ENCODE results near the gene FAM184A.
"Not testable (repeated sequence)": the region's sequence is repeated elsewhere in the genome, so short reads cannot be mapped to it uniquely, and the experiment has no call there.

The FAM184A gene

GRCh38 chr6:119024111-119024510 is 54.4 kb downstream of the FAM184A start:
- H3K4me1 ChIP-seq: no peaks in the 10 kb centered on the region
- DNase-seq: no peak
- no peaks in the 10 kb centered on the region for H3K27me3 ChIP-seq
- no peaks in the 10 kb centered on the region for H3K9me3 ChIP-seq
- no peak for TF ChIP-seq CTCF (IDR thresholded peaks at IDR 0.05; ENCODE audit: low read depth, low read length)
- no peaks in the 10 kb centered on the region for H3K36me3 ChIP-seq
- no peak overlapping the region for H3K4me3 ChIP-seq (ENCODE audit: low read depth, low read length)

- no peak for DNase-seq
- Histone ChIP-seq H3K27me3 (no peaks in the 10 kb centered on the region), H3K4me1 (no peaks in the 10 kb centered on the region), H3K36me3 (no peaks in the 10 kb centered on the region), H3K4me3 (ENCODE audit: low read depth, low read length) (no peak overlapping the region), H3K9me3 (no peaks in the 10 kb centered on the region)
- no peak for TF ChIP-seq CTCF (IDR thresholded peaks at IDR 0.05; ENCODE audit: low read depth, low read length)
Observed at GRCh38 chr6:119022796-119023195, 55.7 kb downstream of the FAM184A start.

GRCh38 chr6:119020597-119021561 is 57.6 kb downstream of the FAM184A start:
- H3K27me3 ChIP-seq: no peaks in the 10 kb centered on the region
- H3K4me3 ChIP-seq (ENCODE audit: low read depth, low read length): no peak overlapping the region
- no peaks in the 10 kb centered on the region for H3K36me3 ChIP-seq
- H3K9me3 ChIP-seq: no peaks in the 10 kb centered on the region
- no peak for TF ChIP-seq CTCF (IDR thresholded peaks at IDR 0.05; ENCODE audit: low read depth, low read length)
- no peak for DNase-seq
- H3K4me1 ChIP-seq: no peaks in the 10 kb centered on the region

DNA sequence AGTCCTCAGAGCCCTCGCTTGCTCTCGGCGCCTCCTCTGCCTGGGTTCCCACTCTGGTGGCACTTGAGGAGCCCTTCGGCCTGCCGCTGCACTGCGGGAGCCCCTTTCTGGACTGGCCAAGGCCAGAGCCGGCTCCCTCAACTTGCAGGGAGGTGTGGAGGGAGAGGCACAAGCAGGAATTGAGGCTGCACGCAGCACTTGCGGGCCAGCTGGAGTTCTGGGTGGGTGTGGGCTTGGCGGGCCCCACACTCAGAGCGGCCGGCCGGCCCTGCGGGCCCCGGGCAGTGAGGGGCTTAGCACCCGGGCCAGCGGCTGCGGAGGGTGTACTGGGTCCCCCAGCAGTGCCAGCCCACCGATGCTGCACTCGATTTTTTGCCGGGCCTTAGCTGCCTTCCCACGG is 63.3 kb downstream of the FAM184A start:
- not testable (repeated sequence) for H3K36me3 ChIP-seq; H3K4me3 ChIP-seq (ENCODE audit: low read depth, low read length); DNase-seq; H3K9me3 ChIP-seq; H3K27me3 ChIP-seq; H3K4me1 ChIP-seq

GRCh38 chr6:119012521-119012920 is 65.9 kb downstream of the FAM184A start:
- no peaks in the 10 kb centered on the region for H3K36me3 ChIP-seq
- H3K4me3 ChIP-seq (ENCODE audit: low read depth, low read length): no peak overlapping the region
- H3K27me3 ChIP-seq: no peaks in the 10 kb centered on the region
- TF ChIP-seq CTCF (IDR thresholded peaks at IDR 0.05; ENCODE audit: low read depth, low read length): no peak
- no peak for DNase-seq
- H3K9me3 ChIP-seq: no peaks in the 10 kb centered on the region
- 0 out of 2 replicates have a peak, but pooled peaks cover 3% of the 10 kb centered on the region for H3K4me1 ChIP-seq

GRCh38 chr6:119009266-119009665 is 69.2 kb downstream of the FAM184A start:
- H3K27me3 ChIP-seq; H3K4me3 ChIP-seq (ENCODE audit: low read depth, low read length); H3K36me3 ChIP-seq; DNase-seq; H3K4me1 ChIP-seq; H3K9me3 ChIP-seq: not testable (repeated sequence)

DNA sequence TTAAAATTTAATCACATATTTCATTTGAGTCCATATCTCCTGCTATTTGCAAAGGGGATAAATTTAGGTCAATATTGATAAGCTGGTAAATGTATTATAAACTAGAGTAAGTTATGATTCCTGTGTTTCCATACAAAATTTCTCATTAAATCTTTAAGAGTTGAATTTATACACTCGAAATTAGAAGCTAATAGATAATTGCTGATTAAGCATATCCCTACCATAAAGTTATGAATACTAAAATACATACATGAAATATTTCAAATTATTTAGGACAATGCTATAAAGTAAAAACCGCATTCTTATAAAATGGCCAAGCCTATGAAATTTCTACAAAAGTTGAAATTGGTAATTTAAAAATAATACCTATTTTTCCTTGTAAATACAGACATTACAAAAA is 71.5 kb downstream of the FAM184A start:
- H3K4me1 ChIP-seq: 0 out of 2 replicates have a peak, but pooled peaks cover 3% of the 10 kb centered on the region
- TF ChIP-seq CTCF (IDR thresholded peaks at IDR 0.05; ENCODE audit: low read depth, low read length): no peak
- H3K36me3 ChIP-seq: no peaks in the 10 kb centered on the region
- H3K9me3 ChIP-seq: no peaks in the 10 kb centered on the region
- H3K4me3 ChIP-seq (ENCODE audit: low read depth, low read length): no peak overlapping the region
- no peaks in the 10 kb centered on the region for H3K27me3 ChIP-seq
- no peak for DNase-seq

Data from BE2C (cell line).